ENCODE results near the gene LCE1A. TPM values are rescaled to one million over a fixed set of nuclear protein-coding genes. Genes with fewer than 3 reads are reported as not detected.

The LCE1A gene
- polyA plus RNA-seq, 1 of the 3 experiments (the other 2 are of a cell fraction) = not detected

DNA sequence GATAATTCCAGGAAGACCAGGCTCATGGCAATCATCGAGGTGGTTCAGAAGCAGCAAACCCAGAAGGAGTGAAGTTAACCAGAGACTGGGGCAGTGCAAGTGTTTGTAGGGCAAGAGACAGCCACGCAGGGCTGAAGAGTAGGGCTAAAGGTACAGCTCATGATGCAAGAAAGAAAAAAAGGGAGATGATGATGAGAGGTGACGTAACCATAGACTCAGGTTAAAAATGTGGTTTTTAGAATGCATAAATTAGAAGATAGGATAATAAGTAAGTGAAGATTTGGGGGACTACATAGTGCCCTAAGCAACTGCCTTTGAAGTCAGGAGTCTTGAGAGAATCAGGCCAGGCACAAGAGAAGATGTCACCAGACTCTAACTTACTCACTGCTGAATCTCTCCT is 32.9 kb downstream of the LCE1A start (continued):
- TF ChIP-seq REST (IDR thresholded peaks at IDR 0.05; ENCODE audit: low read depth, low read length) = no peak
- no peak for TF ChIP-seq FOXJ3 (CRISPR knock-in tag; IDR thresholded peaks at IDR 0.05)
- no peak for TF ChIP-seq NFIC (IDR thresholded peaks at IDR 0.05; ENCODE audit: borderline replicate concordance)
- TF ChIP-seq MAX (IDR thresholded peaks at IDR 0.05; ENCODE audit: low read depth) = no peak
- TF ChIP-seq CTCF (IDR thresholded peaks at IDR 0.05) = no peak
- no peak for TF ChIP-seq IRF3 (IDR thresholded peaks at IDR 0.05; ENCODE audit: low read depth, low read length)
- TF ChIP-seq RXRA (IDR thresholded peaks at IDR 0.05; ENCODE audit: borderline replicate concordance, low read depth) = no peak
- no peak for TF ChIP-seq JUND (IDR thresholded peaks at IDR 0.05)

DNA sequence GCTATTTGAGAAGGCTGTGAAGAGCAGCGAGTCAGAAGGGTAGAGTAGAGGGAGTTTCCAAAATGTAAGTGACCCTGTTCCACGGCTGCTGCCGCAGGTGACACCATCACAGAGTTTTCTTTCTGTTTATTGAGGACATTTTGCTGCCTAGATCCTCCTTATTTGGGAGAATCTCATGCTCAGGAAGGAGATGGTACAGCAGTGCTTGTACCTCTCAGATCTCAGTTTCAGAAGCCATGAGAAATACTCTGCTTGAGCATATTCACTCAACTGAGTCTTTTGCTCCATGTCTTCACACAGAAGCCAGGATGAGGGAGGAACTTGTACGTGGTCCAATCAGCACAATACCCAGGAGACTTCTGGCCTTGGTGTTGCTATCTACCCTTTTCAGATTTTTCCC is 34.1 kb downstream of the LCE1A start:
- WGBS (ENCODE audit: low lambda C conversion rate) = 2% methylated on average over 4 of the region's 4 CpGs
- H3K27me3 ChIP-seq (ENCODE audit: insufficient read depth) = no peaks in the 10 kb centered on the region; the same call in 1 of the 2 replicates
- no peaks in the 10 kb centered on the region for H3K4me1 ChIP-seq (ENCODE audit: control insufficient read depth in 1 of 2, insufficient read depth in 2 of 2, low read depth in 1 of 2, low read length in 1 of 2)
- no peak overlapping the region for H3K4me2 ChIP-seq
- H3K79me2 ChIP-seq (ENCODE audit: insufficient read depth) = no peaks in the 10 kb centered on the region
- POLR2A ChIA-PET = no interaction called here
- no peaks in the 10 kb centered on the region for H3F3A ChIP-seq (replicated peaks; ENCODE audit: insufficient read depth)
- H3K27ac ChIP-seq (ENCODE audit: low read depth in 2 of 2, low read length in 1 of 2) = no peak overlapping the region
- no peak for DNase-seq
- no peaks in the 10 kb centered on the region for H3K9me3 ChIP-seq
- H3K9ac ChIP-seq = no peak overlapping the region
- CTCF ChIA-PET = interaction anchor here (2.7 kb wide), 1 partner anchor 9 kb away, joined by 12 read pairs; no protein-coding TSS in a partner anchor
- H2AFZ ChIP-seq (ENCODE audit: low read depth) = no peak overlapping the region
- no peak overlapping the region for H3K4me3 ChIP-seq (ENCODE audit: low read depth in 2 of 2, low read length in 1 of 2)
- no peaks in the 10 kb centered on the region for H3K9me2 ChIP-seq
- H3K36me3 ChIP-seq (replicated peaks in 1 of 2; ENCODE audit: control insufficient read depth in 1 of 2, insufficient read depth in 2 of 2, low read length in 1 of 2) = no peaks in the 10 kb centered on the region
- no peaks in the 10 kb centered on the region for H4K20me1 ChIP-seq (ENCODE audit: insufficient read depth)
- TF ChIP-seq CHD2 (IDR thresholded peaks at IDR 0.05; ENCODE audit: low read length, partially characterized antibody) (no peak), PBX3 (IDR thresholded peaks at IDR 0.05) (no peak), ZBTB33 (IDR thresholded peaks at IDR 0.05; ENCODE audit: borderline replicate concordance, low read depth) (no peak), IRF3 (IDR thresholded peaks at IDR 0.05; ENCODE audit: low read depth, low read length) (no peak), ELF1 (IDR thresholded peaks at IDR 0.05) (no peak), MAX (IDR thresholded peaks at IDR 0.05; ENCODE audit: low read depth) (no peak), RCOR1 (IDR thresholded peaks at IDR 0.05; ENCODE audit: low read length) (no peak), RXRA (IDR thresholded peaks at IDR 0.05; ENCODE audit: borderline replicate concordance, low read depth) (no peak), TCF12 (IDR thresholded peaks at IDR 0.05) (no peak), CTCF (IDR thresholded peaks at IDR 0.05) (no peak)
- TF ChIP-seq, protein P1, sequence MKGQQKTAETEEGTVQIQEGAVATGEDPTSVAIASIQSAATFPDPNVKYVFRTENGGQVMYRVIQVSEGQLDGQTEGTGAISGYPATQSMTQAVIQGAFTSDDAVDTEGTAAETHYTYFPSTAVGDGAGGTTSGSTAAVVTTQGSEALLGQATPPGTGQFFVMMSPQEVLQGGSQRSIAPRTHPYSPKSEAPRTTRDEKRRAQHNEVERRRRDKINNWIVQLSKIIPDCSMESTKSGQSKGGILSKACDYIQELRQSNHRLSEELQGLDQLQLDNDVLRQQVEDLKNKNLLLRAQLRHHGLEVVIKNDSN (IDR thresholded peaks at IDR 0.05; ENCODE audit: borderline replicate concordance, low read depth) = no peak
